Body of pancreas (tissue), 4 donors: ENCODE results near the gene PER2. TPM values are rescaled to one million over a fixed set of nuclear protein-coding genes. Genes with fewer than 3 reads are reported as not detected.

ENCODE experiments used
- ATAC-seq: fragments of 150-250 bp; one replicate; pipeline ENCODE4 v1.9.1; 2016
- DNase-seq, 4 donors: peaks; one replicate each; pipeline ENCODE4 v3.0.0-alpha.2; 2019
- H3K27ac ChIP-seq, 4 donors: fragments of 200-600 bp; sonication (generic); 1 replicate in 3 of 4; 2 replicates in 1 of 4; pipeline versions ENCODE4 v1.5.1 to v1.6.1; 2016 to 2019; ENCODE audit warnings: mild to moderate bottlenecking in 1 of 4, mixed read lengths in 1 of 4, moderate library complexity in 1 of 4
- H3K27me3 ChIP-seq, 2 donors: fragments of 200-600 bp; sonication (generic); one replicate each; pipeline ENCODE4 v1.6.0; 2016; ENCODE audit warnings: mild to moderate bottlenecking in 1 of 2
- H3K36me3 ChIP-seq, 2 donors: fragments of 200-600 bp; sonication (generic); replicated peaks in 1 of 2; 2 replicates each; pipeline ENCODE4 v1.5.1; 2016; ENCODE audit warnings: low read depth in 2 of 2; ENCODE audit not compliant: insufficient read depth in 1 of 2
- H3K4me1 ChIP-seq: fragments of 200-600 bp; sonication (generic); one replicate; pipeline ENCODE4 v1.6.0; 2016
- H3K4me3 ChIP-seq, 2 donors: fragments of 200-600 bp; sonication (generic); 1 replicate in 1 of 2; 2 replicates in 1 of 2; pipeline ENCODE4 v1.5.1; 2016 to 2019
- H3K9me3 ChIP-seq, 3 donors: fragments of 200-600 bp; sonication (generic); 1 replicate in 2 of 3; 2 replicates in 1 of 3; pipeline ENCODE4 v1.5.1; 2016
- POLR2A ChIP-seq, 3 donors: fragments of 450-650 bp; IDR thresholded peaks; one replicate each; pipeline ENCODE4 v1.6.1; 2016; ENCODE audit warnings: antibody characterized with exemption in 3 of 3, mild to moderate bottlenecking in 2 of 3
- WGBS, 2 donors: methylation state at CpG; one replicate each; pipeline ENCODE4 v1.1.5; 2017; 5-methylcytosine and 5-hydroxymethylcytosine counted together
- intact Hi-C: fragments of 100-400 bp; cut with DNase I; formaldehyde crosslinking; loops from one replicate; pipeline ENCODE4 v1.15.1; 2023
- total RNA-seq, 2 donors: library from RNA; depleted of rRNA; stranded (reverse); fragments of >200 nt; gene quantifications; one replicate each; pipeline ENCODE4 v1.1.0, GENCODE V29; 2016
- TF ChIP-seq, protein P1 (sequence below), 7 experiments: fragments of 450-650 bp in 4 of 7; fragments of 200-600 bp in 3 of 7; sonication (generic) in 3 of 7; IDR thresholded peaks; one replicate each; pipeline ENCODE4 v1.5.1; 2016 to 2019; ENCODE audit warnings: antibody characterized with exemption in 7 of 7

The PER2 gene
- total RNA-seq, 2 donors from 2014 or later = 10.9 to 21.8 TPM

DNA sequence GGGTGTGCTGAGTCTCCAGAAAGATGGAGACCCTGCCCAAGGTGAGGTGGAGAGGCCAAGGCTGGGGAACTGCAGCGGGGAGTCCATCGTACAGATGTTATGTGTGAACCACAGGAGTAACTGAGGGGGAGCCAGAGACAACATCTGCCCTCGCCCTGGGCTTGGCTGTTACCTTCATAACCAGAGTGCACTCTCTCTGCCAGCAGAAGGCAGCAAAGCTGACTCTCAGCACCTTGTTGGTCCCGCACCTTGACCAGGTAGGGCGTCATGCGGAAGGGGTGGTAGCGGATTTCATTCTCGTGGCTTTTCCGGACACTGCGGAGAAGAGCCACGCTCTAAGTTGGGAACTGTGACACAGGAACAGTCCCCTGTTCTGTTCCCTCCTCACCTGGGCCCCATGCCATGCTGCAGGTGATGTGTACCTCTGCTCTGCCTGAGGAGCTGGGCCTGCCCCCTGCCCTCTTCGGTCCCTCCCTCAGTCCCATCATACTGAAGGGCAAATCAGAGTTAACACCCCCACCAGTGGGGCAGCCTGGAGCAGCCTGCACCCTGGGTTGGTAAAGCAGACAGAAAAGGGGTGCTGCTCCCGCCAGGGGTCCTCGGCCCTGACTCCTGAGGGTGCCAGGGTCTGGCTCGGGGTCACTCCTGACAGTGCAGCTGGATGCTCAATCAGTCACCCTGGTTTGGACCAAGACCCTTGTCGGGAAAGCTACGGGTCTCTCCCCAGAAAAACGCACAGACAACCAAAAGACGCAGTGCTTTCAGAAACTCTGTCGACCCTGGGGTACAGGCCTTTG, 20.3 kb downstream of the PER2 start:
- no peak overlapping the region for H3K4me3 ChIP-seq
- no peaks in the 10 kb centered on the region for H3K27me3 ChIP-seq
- no peak for DNase-seq
- 91 to 92% methylated on average over 20 of the region's 20 CpGs for WGBS, 2 donors
- intact Hi-C loops = no loop called here
- TF ChIP-seq, protein P1, sequence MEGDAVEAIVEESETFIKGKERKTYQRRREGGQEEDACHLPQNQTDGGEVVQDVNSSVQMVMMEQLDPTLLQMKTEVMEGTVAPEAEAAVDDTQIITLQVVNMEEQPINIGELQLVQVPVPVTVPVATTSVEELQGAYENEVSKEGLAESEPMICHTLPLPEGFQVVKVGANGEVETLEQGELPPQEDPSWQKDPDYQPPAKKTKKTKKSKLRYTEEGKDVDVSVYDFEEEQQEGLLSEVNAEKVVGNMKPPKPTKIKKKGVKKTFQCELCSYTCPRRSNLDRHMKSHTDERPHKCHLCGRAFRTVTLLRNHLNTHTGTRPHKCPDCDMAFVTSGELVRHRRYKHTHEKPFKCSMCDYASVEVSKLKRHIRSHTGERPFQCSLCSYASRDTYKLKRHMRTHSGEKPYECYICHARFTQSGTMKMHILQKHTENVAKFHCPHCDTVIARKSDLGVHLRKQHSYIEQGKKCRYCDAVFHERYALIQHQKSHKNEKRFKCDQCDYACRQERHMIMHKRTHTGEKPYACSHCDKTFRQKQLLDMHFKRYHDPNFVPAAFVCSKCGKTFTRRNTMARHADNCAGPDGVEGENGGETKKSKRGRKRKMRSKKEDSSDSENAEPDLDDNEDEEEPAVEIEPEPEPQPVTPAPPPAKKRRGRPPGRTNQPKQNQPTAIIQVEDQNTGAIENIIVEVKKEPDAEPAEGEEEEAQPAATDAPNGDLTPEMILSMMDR (IDR thresholded peaks at IDR 0.05) = no peak
- TF ChIP-seq POLR2A (IDR thresholded peaks at IDR 0.05) = no peak
- H3K27ac ChIP-seq = no peak overlapping the region
- peaks cover 13% of the 10 kb centered on the region for H3K4me1 ChIP-seq
- H3K36me3 ChIP-seq = peaks cover 5 to 13% of the 10 kb centered on the region in 2 donors
- ATAC-seq = no peak
- H3K9me3 ChIP-seq = no peaks in the 10 kb centered on the region

DNA sequence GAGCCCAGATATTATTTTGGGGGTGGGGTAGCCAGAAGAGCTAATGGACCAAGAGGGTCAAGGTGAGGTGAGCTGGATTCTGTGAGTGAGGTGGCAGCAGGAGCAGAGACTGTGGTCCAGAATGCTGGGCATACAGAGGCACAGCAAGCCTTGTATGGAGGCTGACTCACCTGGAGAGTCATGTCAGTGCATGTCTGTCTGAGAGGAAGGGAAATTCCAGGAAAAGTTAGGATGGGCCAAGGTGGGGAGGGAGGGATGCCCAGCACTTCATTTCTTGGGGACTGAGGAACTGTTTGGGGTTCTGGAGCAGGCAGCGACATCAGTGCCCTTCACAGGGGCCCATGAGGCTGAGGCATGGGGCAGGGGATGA, 21.1 kb downstream of the PER2 start:
- Histone ChIP-seq H3K36me3 (peaks cover 0 to 8% of the 10 kb centered on the region in 2 donors), H3K27me3 (no peaks in the 10 kb centered on the region), H3K27ac (no peak overlapping the region), H3K9me3 (no peaks in the 10 kb centered on the region), H3K4me1 (peaks cover 17% of the 10 kb centered on the region), H3K4me3 (no peak overlapping the region)
- intact Hi-C loops = no loop called here
- TF ChIP-seq POLR2A (IDR thresholded peaks at IDR 0.05) = no peak
- TF ChIP-seq, protein P1 (IDR thresholded peaks at IDR 0.05) = no peak
- 83 to 100% methylated on average over 1 of the region's 1 CpG for WGBS, 2 donors
- ATAC-seq (no peak), DNase-seq (no peak)

DNA sequence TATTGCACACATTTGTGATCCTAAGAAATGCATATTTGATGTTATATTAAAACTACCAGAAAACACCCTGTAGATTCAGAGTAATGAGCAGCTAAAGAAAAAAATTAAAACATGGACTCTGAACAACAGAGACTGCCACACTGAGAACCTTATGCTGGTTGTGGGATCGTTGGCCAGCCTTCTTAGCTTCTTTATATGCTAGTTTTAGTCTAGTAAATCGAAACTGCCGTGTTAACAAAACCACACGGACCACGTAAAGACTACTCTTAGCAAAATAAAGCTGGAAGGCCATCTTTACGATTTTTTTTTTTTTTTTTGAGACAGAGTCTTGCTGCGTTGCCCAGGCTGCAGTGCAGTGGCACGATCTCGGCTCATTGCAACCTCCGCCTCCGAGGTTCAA, 22.8 kb downstream of the PER2 start:
- TF ChIP-seq POLR2A (IDR thresholded peaks at IDR 0.05) = no peak
- TF ChIP-seq, protein P1 (IDR thresholded peaks at IDR 0.05) = no peak
- intact Hi-C loops = no loop called here
- no peak overlapping the region for H3K27ac ChIP-seq
- no peaks in the 10 kb centered on the region for H3K27me3 ChIP-seq
- peaks cover 0 to 8% of the 10 kb centered on the region in 2 donors for H3K36me3 ChIP-seq
- DNase-seq (no peak), ATAC-seq (no peak)
- no peaks in the 10 kb centered on the region for H3K9me3 ChIP-seq
- H3K4me1 ChIP-seq = peaks cover 17% of the 10 kb centered on the region
- H3K4me3 ChIP-seq = no peak overlapping the region
- WGBS, 2 donors = 88 to 93% methylated on average over 11 of the region's 11 CpGs

DNA sequence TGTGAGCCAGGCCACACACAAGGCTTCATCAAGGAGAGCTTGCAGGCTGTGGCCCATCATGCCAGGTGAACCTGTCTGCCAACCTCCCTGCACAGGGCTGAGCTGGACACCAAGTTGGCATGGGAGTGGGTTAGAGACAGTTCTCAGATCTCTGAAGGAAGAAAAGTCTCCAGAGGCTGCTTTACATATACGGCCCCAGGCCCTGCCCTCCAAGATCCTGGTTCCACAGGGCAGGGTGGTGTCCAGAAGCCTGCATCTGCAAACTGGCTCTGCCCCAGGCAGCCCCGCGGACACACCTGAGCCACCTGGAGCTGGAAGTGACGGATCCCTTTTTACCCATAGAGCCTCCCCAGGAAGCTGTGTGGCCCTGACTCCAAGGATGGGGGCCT, 24.3 kb downstream of the PER2 start:
- ATAC-seq (no peak), DNase-seq (no peak)
- no peak for TF ChIP-seq POLR2A (IDR thresholded peaks at IDR 0.05)
- TF ChIP-seq, protein P1 (IDR thresholded peaks at IDR 0.05) = no peak
- Histone ChIP-seq H3K4me3 (no peak overlapping the region), H3K9me3 (no peaks in the 10 kb centered on the region), H3K4me1 (peaks cover 17% of the 10 kb centered on the region), H3K27me3 (no peaks in the 10 kb centered on the region), H3K27ac (peak overlapping the region in 3 of 4 donors; percentile 30 to 57 (median 42)), H3K36me3 (peaks cover 0 to 10% of the 10 kb centered on the region in 2 donors)
- intact Hi-C loops = loop anchor here (5.0 kb wide), 1 partner anchor 407 kb away; the partner anchor contains the start of gene RAMP1
- WGBS, 2 donors = 68 to 77% methylated on average over 4 of the region's 4 CpGs
